Thyroid gland (tissue), 4 donors: Measurements from ENCODE around the gene PTN.

Experiments
- CTCF ChIP-seq, 6 experiments: fragments of 200-600 bp in 3 of 6; fragments of 450-650 bp in 3 of 6; sonication (generic) in 3 of 6; IDR thresholded peaks; one replicate each; pipeline ENCODE4 v1.5.1; 2016 to 2019; ENCODE audit warnings: antibody characterized with exemption in 6 of 6, mild to moderate bottlenecking in 2 of 6, inconsistent platforms in 1 of 6, moderate library complexity in 1 of 6
- POLR2A ChIP-seq, 2 donors: fragments of 450-650 bp; IDR thresholded peaks; one replicate each; pipeline ENCODE4 v1.6.1; 2017; ENCODE audit warnings: antibody characterized with exemption in 2 of 2, mild to moderate bottlenecking in 2 of 2, moderate library complexity in 1 of 2

- TF ChIP-seq CTCF (IDR thresholded peaks at IDR 0.05) (no peak), POLR2A (IDR thresholded peaks at IDR 0.05) (no peak)
These were observed 80.9 kb downstream of the PTN start for GRCh38 chr7:137262599-137262998.
